ENCODE results near the gene GJA9. TPM values are rescaled to one million over a fixed set of nuclear protein-coding genes. Genes with fewer than 3 reads are reported as not detected.

Gene GJA9
- total RNA-seq, 1 experiment from 2014 or later, result not detected

- CTCF ChIA-PET, result interaction anchor here (0.6 kb wide), 1 partner anchor 1148 kb away, joined by 3 read pairs; no protein-coding TSS in a partner anchor
- ATAC-seq (no peak), DNase-seq (no peak)
- no TSS peak for BruUV-seq (replicated peaks)
- no peak overlapping the region for H3K9ac ChIP-seq (ENCODE audit: low read length)
- no peak overlapping the region for H3K4me2 ChIP-seq (ENCODE audit: low read length)
- no peaks in the 10 kb centered on the region for H3K9me3 ChIP-seq (ENCODE audit: low read length)
- no peak overlapping the region for H3K4me3 ChIP-seq (ENCODE audit: low read length)
- peaks cover 34% of the 10 kb centered on the region for H3K27me3 ChIP-seq (ENCODE audit: low read length)
- no peaks in the 10 kb centered on the region for H3K4me1 ChIP-seq (ENCODE audit: insufficient read depth, low read length)
- peaks cover under 1% of the 10 kb centered on the region; the same call in 1 of the 2 replicates for H3K36me3 ChIP-seq (ENCODE audit: low read depth, low read length)
- no peaks in the 10 kb centered on the region for H3K9me2 ChIP-seq (replicated peaks; ENCODE audit: low read length)
- POLR2A ChIA-PET (ENCODE audit: unreplicated experiment), result no interaction called here
- no peak overlapping the region for H3K27ac ChIP-seq (ENCODE audit: low read length)
- intact Hi-C loops (cut with micrococcal nuclease), result no loop called here
- no peak overlapping the region for H2AFZ ChIP-seq (ENCODE audit: low read length)
- H4K20me1 ChIP-seq (ENCODE audit: low read length), result no peaks in the 10 kb centered on the region
- TF ChIP-seq EZH2 (IDR thresholded peaks at IDR 0.05; ENCODE audit: low read length, unreplicated experiment) (no peak), CTCF (conservative IDR thresholded peaks at IDR 0.05; ENCODE audit: low read depth, low read length) (no peak), EZH2phosphoT487 (IDR thresholded peaks at IDR 0.05; ENCODE audit: borderline replicate concordance, low read length) (no peak)
- H3K79me2 ChIP-seq (ENCODE audit: low read length), result no peaks in the 10 kb centered on the region
- H3F3A ChIP-seq (ENCODE audit: low read length, unreplicated experiment), result no peaks in the 10 kb centered on the region
Observed at GRCh38 chr1:38833146-38833545, 48.2 kb downstream of the GJA9 start.

- Histone ChIP-seq H3K4me2 (ENCODE audit: low read length) (no peak overlapping the region), H3K4me1 (ENCODE audit: insufficient read depth, low read length) (no peaks in the 10 kb centered on the region), H3K27me3 (ENCODE audit: low read length) (peaks cover 41% of the 10 kb centered on the region), H3K9ac (ENCODE audit: low read length) (no peak overlapping the region), H3K9me3 (ENCODE audit: low read length) (no peaks in the 10 kb centered on the region), H3K9me2 (replicated peaks; ENCODE audit: low read length) (no peaks in the 10 kb centered on the region), H4K20me1 (ENCODE audit: low read length) (no peaks in the 10 kb centered on the region), H3K79me2 (ENCODE audit: low read length) (no peaks in the 10 kb centered on the region), H3F3A (ENCODE audit: low read length, unreplicated experiment) (no peaks in the 10 kb centered on the region), H3K4me3 (ENCODE audit: low read length) (no peak overlapping the region), H2AFZ (ENCODE audit: low read length) (no peak overlapping the region), H3K27ac (ENCODE audit: low read length) (no peak overlapping the region), H3K36me3 (ENCODE audit: low read depth, low read length) (no peaks in the 10 kb centered on the region)
- ATAC-seq (no peak), DNase-seq (no peak)
- ChIA-PET POLR2A (ENCODE audit: unreplicated experiment) (interaction anchor here (0.7 kb wide), 1 partner anchor 761 kb away, joined by 3 read pairs; no protein-coding TSS in a partner anchor), CTCF (interaction anchor here (0.5 to 0.6 kb wide), 2 partner anchors 792 to 1759 kb away, joined by 3 to 7 read pairs; no protein-coding TSS in a partner anchor)
- TF ChIP-seq CTCF (conservative IDR thresholded peaks at IDR 0.05; ENCODE audit: low read depth, low read length) (no peak), EZH2phosphoT487 (IDR thresholded peaks at IDR 0.05; ENCODE audit: borderline replicate concordance, low read length) (no peak), EZH2 (IDR thresholded peaks at IDR 0.05; ENCODE audit: low read length, unreplicated experiment) (no peak)
- BruUV-seq (replicated peaks), result no TSS peak
- intact Hi-C loops (cut with micrococcal nuclease), result no loop called here
Observed at GRCh38 chr1:38832370-38832734, 49.0 kb downstream of the GJA9 start.

DNA sequence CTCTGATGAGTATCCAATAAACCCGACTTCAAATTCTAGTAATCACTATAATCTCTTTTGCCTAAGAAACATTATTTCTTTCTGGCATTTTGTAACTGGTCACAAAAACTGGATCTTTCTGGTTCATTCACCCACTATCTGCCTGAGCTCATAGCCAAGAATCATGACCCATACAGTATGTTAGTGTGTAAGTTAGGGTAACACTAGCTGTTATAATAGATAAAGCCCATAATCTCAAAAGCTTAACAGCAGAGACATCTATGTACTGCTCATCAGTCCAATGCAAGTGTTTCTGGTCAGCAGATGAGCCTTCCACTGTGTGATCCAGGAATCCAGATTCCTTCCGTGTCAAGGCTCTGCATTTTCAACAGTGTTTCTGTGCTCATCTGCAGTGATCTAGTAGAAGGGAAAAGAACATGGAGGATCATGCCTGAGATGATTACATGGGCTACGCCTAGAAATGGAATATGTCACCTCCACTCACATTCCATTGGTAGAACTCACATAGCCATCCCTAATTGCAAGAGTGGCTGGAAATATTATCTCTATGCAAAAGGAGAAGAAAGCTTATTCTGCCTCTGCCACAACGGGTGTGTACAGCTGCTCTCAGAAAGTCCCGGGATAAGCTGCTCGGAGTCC is 49.5 kb downstream of the GJA9 start:
- Histone ChIP-seq H3K27me3 (ENCODE audit: low read length) (peaks cover 45% of the 10 kb centered on the region), H2AFZ (ENCODE audit: low read length) (no peak overlapping the region), H3K27ac (ENCODE audit: low read length) (no peak overlapping the region), H3K9me3 (ENCODE audit: low read length) (no peaks in the 10 kb centered on the region), H3K4me3 (ENCODE audit: low read length) (no peak overlapping the region), H3F3A (ENCODE audit: low read length, unreplicated experiment) (no peaks in the 10 kb centered on the region), H3K9me2 (replicated peaks; ENCODE audit: low read length) (no peaks in the 10 kb centered on the region), H3K4me2 (ENCODE audit: low read length) (no peak overlapping the region), H4K20me1 (ENCODE audit: low read length) (no peaks in the 10 kb centered on the region), H3K9ac (ENCODE audit: low read length) (no peak overlapping the region), H3K36me3 (ENCODE audit: low read depth, low read length) (no peaks in the 10 kb centered on the region), H3K79me2 (ENCODE audit: low read length) (no peaks in the 10 kb centered on the region), H3K4me1 (ENCODE audit: insufficient read depth, low read length) (no peaks in the 10 kb centered on the region)
- DNase-seq (no peak), ATAC-seq (no peak)
- intact Hi-C loops (cut with micrococcal nuclease), result no loop called here
- TF ChIP-seq EZH2 (IDR thresholded peaks at IDR 0.05; ENCODE audit: low read length, unreplicated experiment), result no peak
- no peak for TF ChIP-seq EZH2phosphoT487 (IDR thresholded peaks at IDR 0.05; ENCODE audit: borderline replicate concordance, low read length)
- no peak for TF ChIP-seq CTCF (conservative IDR thresholded peaks at IDR 0.05; ENCODE audit: low read depth, low read length)
- POLR2A ChIA-PET (ENCODE audit: unreplicated experiment), result no interaction called here
- no TSS peak for BruUV-seq (replicated peaks)
- CTCF ChIA-PET, result interaction anchor here (0.6 kb wide), 1 partner anchor 791 kb away, joined by 7 read pairs; no protein-coding TSS in a partner anchor
